NOMO-1 (cell line): Measurements from ENCODE around the gene AMPD2.

Experiments
- DNase-seq, 2 experiments: peaks; one replicate each; lab custom pipeline; 2025; ENCODE audit not compliant: unreplicated experiment in 2 of 2; lab: John Stamatoyannopoulos, UW

The AMPD2 gene

GRCh38 chr1:109630081-109630897, 10.7 kb downstream of the AMPD2 start:
- DNase-seq: no peak

GRCh38 chr1:109630898-109631512, 11.4 kb downstream of the AMPD2 start:
- DNase-seq: no peak

- no peak for DNase-seq
These were observed 12.2 kb downstream of the AMPD2 start for GRCh38 chr1:109631513-109632505.

- no peak for DNase-seq
These were observed 13.2 kb downstream of the AMPD2 start for GRCh38 chr1:109632671-109633346.

GRCh38 chr1:109634292-109634691, 14.7 kb downstream of the AMPD2 start:
- no peak for DNase-seq

GRCh38 chr1:109634771-109635750, 15.4 kb downstream of the AMPD2 start:
- no peak for DNase-seq

GRCh38 chr1:109635862-109636200, 16.2 kb downstream of the AMPD2 start:
- DNase-seq: no peak

- no peak for DNase-seq
These were observed 16.7 kb downstream of the AMPD2 start for GRCh38 chr1:109636201-109636952.

GRCh38 chr1:109637446-109637845, 17.8 kb downstream of the AMPD2 start:
- DNase-seq: no peak

GRCh38 chr1:109639063-109639840, 19.6 kb downstream of the AMPD2 start:
- no peak for DNase-seq

GRCh38 chr1:109639841-109640184, 20.2 kb downstream of the AMPD2 start:
- no peak for DNase-seq

GRCh38 chr1:109640285-109640865, 20.7 kb downstream of the AMPD2 start:
- peak; percentile 39 to 41 for DNase-seq

- DNase-seq: no peak
These were observed 21.6 kb downstream of the AMPD2 start for GRCh38 chr1:109641078-109641740.

- DNase-seq: no peak
These were observed 22.2 kb downstream of the AMPD2 start for GRCh38 chr1:109641861-109642260.

- DNase-seq: no peak
These were observed 23.0 kb downstream of the AMPD2 start for GRCh38 chr1:109642626-109643025.

GRCh38 chr1:109643385-109644230, 24.0 kb downstream of the AMPD2 start:
- DNase-seq: peak; percentile 68 to 74
